AG04449 (cell line): ENCODE measurements around the gene RMI1.

Experiments used
- CTCF ChIA-PET: fragments of 350-600 bp; formaldehyde crosslinking; extraction: SDS; loops from one replicate; lab custom pipeline; 2021; ENCODE audit warnings: antibody characterized with exemption; lab: Yijun Ruan, JAX
- POLR2A ChIA-PET: fragments of 400-600, 350-600 bp; formaldehyde crosslinking; extraction: SDS; loops from one replicate; lab custom pipeline; 2020; ENCODE audit warnings: antibody characterized with exemption, inconsistent platforms; lab: Yijun Ruan, JAX
- DNase-seq: peaks from one replicate; pipeline ENCODE4 v3.0.0-alpha.2; 2010; ENCODE audit warnings: low read depth, low spot score
- H3K4me3 ChIP-seq: 2 replicates; pipeline ENCODE4 v1.5.1; 2011; ENCODE audit warnings: low read depth, mild to moderate bottlenecking, control low read depth, low read length
- TF ChIP-seq, protein P1 (sequence below): IDR thresholded peaks from one replicate; pipeline ENCODE4 v1.5.1; 2011; ENCODE audit warnings: mild to moderate bottlenecking, moderate library complexity, low read length, control low read depth, inconsistent platforms; ENCODE audit not compliant: insufficient read depth; ENCODE audit errors: missing control alignments

RMI1 gene

DNA sequence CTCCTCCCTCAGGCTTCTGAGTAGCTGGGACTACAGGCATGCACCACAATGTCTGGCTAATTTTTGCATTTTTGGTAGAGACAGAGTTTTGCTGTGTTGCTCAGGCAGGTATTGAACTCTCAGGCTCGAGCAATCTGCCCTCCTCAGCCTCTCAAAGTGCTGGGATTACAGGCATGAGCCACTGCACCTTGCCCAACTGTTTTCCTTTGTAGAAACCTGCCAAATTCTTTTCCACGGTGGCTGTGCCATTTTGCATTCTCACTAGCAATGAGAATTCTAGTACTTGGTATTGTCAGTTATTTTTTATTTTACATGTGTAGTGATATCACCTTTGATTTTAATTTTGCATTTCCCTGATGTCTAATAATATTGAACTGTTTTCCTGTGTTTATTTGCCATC, 7.8 kb downstream of the RMI1 start:
- DNase-seq = no peak
- H3K4me3 ChIP-seq = no peak overlapping the region
- ChIA-PET POLR2A (no interaction called here), CTCF (no interaction called here)
- TF ChIP-seq, protein P1, sequence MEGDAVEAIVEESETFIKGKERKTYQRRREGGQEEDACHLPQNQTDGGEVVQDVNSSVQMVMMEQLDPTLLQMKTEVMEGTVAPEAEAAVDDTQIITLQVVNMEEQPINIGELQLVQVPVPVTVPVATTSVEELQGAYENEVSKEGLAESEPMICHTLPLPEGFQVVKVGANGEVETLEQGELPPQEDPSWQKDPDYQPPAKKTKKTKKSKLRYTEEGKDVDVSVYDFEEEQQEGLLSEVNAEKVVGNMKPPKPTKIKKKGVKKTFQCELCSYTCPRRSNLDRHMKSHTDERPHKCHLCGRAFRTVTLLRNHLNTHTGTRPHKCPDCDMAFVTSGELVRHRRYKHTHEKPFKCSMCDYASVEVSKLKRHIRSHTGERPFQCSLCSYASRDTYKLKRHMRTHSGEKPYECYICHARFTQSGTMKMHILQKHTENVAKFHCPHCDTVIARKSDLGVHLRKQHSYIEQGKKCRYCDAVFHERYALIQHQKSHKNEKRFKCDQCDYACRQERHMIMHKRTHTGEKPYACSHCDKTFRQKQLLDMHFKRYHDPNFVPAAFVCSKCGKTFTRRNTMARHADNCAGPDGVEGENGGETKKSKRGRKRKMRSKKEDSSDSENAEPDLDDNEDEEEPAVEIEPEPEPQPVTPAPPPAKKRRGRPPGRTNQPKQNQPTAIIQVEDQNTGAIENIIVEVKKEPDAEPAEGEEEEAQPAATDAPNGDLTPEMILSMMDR = no peak

GRCh38 chr9:83991355-83991754, 10.8 kb downstream of the RMI1 start:
- POLR2A ChIA-PET = no interaction called here
- no peak for DNase-seq
- CTCF ChIA-PET = no interaction called here
- TF ChIP-seq, protein P1 = no peak
- no peak overlapping the region for H3K4me3 ChIP-seq

- ChIA-PET POLR2A (no interaction called here), CTCF (interaction anchor here (0.5 to 1.0 kb wide), 2 partner anchors 56 to 261 kb away, joined by 3 to 4 read pairs; no protein-coding TSS in a partner anchor)
- TF ChIP-seq, protein P1 = no peak
These were observed 11.8 kb downstream of the RMI1 start for GRCh38 chr9:83992407-83992806.

GRCh38 chr9:83992901-83993300, 12.3 kb downstream of the RMI1 start:
- CTCF ChIA-PET = no interaction called here
- POLR2A ChIA-PET = no interaction called here
- DNase-seq = no peak
- TF ChIP-seq, protein P1 = no peak
- no peak overlapping the region for H3K4me3 ChIP-seq

More at GRCh38 chr9:83992407-83992806, 11.8 kb downstream of the RMI1 start:
- H3K4me3 ChIP-seq = no peak overlapping the region
- DNase-seq = no peak

- TF ChIP-seq, protein P1 = no peak
- ChIA-PET POLR2A (no interaction called here), CTCF (interaction anchor here (0.8 to 1.7 kb wide), 3 partner anchors 16 to 264 kb away, joined by 3 to 4 read pairs (median 3); partner anchors contain the start of genes HNRNPK and RMI1)
- no peak for DNase-seq
- no peak overlapping the region for H3K4me3 ChIP-seq
These were observed 15.5 kb downstream of the RMI1 start for GRCh38 chr9:83996126-83996525.

DNA sequence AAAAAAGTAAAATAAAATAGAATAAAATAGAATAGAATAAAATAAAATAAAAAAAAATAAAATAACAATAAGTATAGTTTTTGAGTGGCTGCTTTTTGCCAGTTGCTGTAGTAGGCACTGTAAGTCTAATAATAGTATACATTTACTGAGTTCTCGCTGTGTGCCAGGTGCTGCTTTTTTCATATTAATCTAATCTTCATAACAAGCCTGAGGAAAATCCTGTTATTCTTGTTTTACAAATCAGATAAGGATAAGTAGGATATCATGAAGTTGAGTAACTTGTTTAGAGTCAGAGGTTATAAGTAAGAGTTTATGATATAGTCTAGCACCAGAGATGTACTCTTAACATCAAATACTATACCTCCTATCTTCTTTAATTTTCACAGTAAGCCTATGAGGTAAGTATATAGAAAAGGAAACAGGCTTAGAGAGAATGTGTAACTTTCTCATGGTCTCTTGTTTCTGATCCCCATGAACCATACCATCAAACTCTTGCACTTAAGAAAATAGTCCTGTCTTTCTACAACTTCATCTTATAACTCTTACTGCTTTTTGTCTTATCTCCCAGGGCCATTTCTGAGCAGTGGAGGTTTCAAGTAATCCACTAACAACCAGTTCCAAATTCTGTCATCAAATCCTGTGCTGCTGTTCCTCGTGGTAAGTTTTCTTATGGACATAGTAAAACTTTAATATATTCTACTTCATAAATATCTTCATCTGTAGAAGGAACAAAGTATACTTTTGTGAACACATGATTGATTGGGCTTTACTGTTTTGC, 18.7 kb downstream of the RMI1 start:
- POLR2A ChIA-PET = no interaction called here
- no peak for DNase-seq
- H3K4me3 ChIP-seq = no peak overlapping the region
- CTCF ChIA-PET = no interaction called here
- TF ChIP-seq, protein P1 = no peak
